GM15510 (cell line): ENCODE data around the gene ATG5.

Experiments used
- POLR2A ChIP-seq: IDR thresholded peaks from 3 replicates; pipeline ENCODE4 v1.6.1; 2011; ENCODE audit warnings: borderline replicate concordance; ENCODE audit not compliant: insufficient read length; ENCODE audit errors: extremely low read depth

Gene ATG5

GRCh38 chr6:106162921-106163320 is 162.6 kb downstream of the ATG5 start:
- no peak for TF ChIP-seq POLR2A

GRCh38 chr6:106161893-106162292 is 163.7 kb downstream of the ATG5 start:
- TF ChIP-seq POLR2A: no peak

DNA sequence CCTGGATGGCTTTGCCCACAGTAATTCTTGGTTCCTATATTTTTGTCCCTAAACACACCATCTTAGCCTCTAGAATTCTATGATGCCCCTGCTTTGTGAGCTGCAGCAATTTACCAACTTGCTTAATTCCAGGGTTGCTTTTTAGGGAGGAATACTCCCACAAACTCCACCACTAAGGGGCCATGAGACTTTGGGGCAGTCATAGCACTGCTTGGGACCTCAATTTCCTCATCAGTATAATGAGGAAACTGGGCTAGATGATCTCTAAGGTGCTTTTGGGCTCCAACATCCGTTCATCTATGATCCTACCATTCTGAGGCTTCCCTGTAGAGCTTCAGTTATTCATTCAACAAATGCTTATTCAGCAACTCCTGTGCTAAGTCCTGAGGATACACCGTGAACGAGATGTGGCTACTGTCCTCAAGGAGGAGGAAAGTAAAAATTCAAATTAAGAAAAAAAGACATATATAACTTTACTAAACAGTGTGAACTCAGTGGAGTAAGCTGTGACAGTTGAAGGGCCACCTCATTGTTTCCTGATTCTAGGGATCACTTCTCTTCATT is 164.2 kb downstream of the ATG5 start:
- no peak for TF ChIP-seq POLR2A

GRCh38 chr6:106160189-106160588 is 165.4 kb downstream of the ATG5 start:
- TF ChIP-seq POLR2A: no peak

- no peak for TF ChIP-seq POLR2A
Measured at GRCh38 chr6:106159531-106159940, 166.0 kb downstream of the ATG5 start.

- TF ChIP-seq POLR2A: no peak
Measured at GRCh38 chr6:106158816-106159215, 166.7 kb downstream of the ATG5 start.

GRCh38 chr6:106156863-106157262 is 168.7 kb downstream of the ATG5 start:
- no peak for TF ChIP-seq POLR2A

DNA sequence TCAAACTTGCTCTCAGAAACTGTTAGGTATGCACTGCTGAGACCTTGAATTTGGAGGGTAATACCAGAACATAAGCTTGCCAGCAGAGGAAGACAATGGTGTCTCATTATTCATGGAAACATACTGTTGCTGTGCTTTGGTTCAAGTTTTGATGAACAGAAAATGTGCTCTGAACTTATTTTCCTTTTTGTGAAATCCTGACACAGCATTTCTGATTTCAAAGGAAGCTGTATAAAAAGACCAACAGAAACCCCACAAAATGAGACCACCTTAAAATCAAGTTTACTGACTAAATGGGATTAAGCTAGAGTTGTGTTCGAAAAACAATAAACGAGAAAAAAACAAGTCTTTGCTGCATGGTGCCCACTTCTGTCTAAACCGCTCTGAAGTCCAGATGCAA is 169.1 kb downstream of the ATG5 start:
- no peak for TF ChIP-seq POLR2A

DNA sequence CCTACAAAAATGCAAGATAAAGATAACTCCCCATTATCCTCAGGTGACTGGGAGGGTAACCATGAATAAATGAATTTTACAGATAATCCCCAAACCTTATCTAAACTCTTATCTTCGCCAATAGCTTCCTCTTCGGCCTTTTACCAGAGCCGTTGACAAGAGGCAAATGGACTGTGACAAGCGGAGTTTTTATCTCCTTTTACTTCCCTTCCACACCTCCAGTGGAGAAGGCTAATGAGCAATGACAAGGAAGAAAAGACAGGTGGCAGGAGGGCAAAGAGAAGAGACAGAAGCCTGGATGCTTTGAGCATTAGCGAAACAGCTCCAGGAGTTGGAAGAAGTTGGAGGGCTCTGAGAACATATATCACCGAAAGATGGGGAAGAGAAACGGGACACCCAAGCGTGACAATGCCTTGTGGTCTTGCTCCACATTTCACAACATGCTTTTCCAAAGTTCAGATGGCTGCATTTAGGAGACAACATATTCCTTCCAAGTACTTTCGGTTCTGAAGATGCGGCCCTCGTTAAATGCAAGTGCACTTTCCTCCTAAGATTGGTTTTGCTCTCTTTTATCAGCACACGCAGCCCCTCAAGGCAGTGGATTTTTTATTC is 170.2 kb downstream of the ATG5 start:
- TF ChIP-seq POLR2A: no peak

- no peak for TF ChIP-seq POLR2A
Measured at GRCh38 chr6:106154326-106154725, 171.2 kb downstream of the ATG5 start.

GRCh38 chr6:106152952-106153351 is 172.6 kb downstream of the ATG5 start:
- TF ChIP-seq POLR2A: no peak

GRCh38 chr6:106149472-106150069 is 176.0 kb downstream of the ATG5 start:
- TF ChIP-seq POLR2A: no peak

DNA sequence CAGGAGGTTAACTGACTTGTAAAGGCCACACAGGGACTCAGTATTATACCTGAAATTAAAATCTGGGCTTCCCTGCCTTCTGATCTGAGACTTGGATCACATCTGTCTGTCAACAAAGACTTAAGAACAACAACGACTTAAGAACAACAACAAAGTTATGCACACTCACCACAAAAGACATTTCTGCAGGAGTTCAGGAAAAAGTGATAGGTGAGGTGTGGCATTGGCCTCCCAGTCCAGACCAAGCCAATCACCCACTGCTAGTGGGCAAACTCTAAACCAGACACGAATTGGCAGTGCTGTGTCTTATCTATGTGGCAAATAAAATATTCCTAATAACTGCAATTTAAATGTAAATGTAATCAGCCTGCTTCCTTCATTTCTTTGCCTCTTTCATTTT is 178.1 kb downstream of the ATG5 start:
- no peak for TF ChIP-seq POLR2A

- TF ChIP-seq POLR2A: no peak
Measured at GRCh38 chr6:106146852-106147351, 178.7 kb downstream of the ATG5 start.

DNA sequence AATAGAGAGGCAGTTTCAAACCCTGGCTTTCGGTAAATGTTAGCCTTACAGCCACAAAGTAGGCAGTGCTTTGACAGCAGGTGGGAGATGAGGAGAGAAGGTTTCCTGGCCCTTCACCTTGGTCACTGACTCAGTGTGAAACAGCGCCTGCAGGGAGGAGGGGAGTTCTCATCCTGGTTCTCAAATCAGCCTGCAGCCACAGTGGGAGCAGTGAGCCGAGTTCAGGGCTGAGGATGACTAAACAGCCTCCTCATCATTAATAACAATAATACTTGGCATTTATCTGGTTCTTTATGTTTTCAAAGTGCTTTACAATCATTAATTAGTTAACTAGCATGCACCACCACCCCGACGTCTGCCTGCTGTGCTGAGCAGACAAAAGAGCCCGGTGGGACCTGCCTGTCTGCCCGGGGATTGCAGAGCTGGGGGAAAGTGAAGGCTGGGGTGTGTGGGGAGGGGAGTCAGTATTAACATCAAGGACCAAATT is 179.8 kb downstream of the ATG5 start:
- peak; percentile 14 for TF ChIP-seq POLR2A

DNA sequence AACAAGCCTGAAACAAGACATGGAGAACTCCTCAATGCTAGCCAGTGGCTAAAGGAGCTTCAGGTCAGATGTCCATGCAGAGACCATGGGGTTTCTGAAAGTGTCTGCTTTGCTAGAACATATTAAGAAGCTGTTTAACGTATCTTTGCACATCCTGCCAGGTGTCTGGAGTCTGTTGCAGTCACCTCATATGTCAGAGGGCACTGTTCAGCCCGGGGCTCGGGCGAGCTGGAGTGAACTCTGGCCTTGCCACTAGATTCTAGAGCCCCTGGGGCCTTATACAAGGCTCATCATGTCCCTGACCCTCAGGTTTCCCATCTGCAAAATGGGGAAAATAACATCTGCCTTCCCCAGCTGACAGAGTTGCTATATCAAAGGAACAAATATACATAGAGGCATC is 180.4 kb downstream of the ATG5 start:
- no peak for TF ChIP-seq POLR2A
